ENCODE measurements around the gene NFYB. TPM values are rescaled to one million over a fixed set of nuclear protein-coding genes. Genes with fewer than 3 reads are reported as not detected.

Gene NFYB
- total RNA-seq, 1 donor from 2014 or later = 100 TPM

DNA sequence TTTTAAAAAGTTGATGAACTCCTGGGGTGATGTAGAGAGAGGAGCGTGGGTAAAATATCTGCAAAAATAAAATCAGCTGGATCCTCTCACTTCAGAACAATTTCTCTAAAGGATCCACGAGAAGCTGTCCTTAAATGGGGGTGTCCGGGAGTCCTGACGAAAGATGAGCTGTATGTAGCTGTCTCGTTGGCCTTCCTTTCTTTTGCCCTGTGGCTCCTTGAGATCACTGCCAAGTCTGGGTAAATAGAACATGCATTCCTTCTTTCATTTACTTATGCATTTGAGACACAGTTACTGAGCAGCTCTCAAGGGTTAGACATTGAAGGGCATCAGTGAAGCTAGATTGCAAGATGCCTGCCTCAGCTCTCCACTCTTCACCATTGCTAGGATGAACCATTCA, 42.4 kb upstream of the NFYB start:
- H3K9me3 ChIP-seq (ENCODE audit: low read depth) = no peaks in the 10 kb centered on the region
- no peak overlapping the region for H3K9ac ChIP-seq
- no peak overlapping the region for H3K27ac Mint-ChIP-seq
- TF ChIP-seq, protein P1, sequence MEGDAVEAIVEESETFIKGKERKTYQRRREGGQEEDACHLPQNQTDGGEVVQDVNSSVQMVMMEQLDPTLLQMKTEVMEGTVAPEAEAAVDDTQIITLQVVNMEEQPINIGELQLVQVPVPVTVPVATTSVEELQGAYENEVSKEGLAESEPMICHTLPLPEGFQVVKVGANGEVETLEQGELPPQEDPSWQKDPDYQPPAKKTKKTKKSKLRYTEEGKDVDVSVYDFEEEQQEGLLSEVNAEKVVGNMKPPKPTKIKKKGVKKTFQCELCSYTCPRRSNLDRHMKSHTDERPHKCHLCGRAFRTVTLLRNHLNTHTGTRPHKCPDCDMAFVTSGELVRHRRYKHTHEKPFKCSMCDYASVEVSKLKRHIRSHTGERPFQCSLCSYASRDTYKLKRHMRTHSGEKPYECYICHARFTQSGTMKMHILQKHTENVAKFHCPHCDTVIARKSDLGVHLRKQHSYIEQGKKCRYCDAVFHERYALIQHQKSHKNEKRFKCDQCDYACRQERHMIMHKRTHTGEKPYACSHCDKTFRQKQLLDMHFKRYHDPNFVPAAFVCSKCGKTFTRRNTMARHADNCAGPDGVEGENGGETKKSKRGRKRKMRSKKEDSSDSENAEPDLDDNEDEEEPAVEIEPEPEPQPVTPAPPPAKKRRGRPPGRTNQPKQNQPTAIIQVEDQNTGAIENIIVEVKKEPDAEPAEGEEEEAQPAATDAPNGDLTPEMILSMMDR (IDR thresholded peaks at IDR 0.05) = no peak
- TF ChIP-seq EZH2 (IDR thresholded peaks at IDR 0.05) (no peak), EZH2phosphoT487 (IDR thresholded peaks at IDR 0.05) (no peak)
- no peak overlapping the region for H2AFZ ChIP-seq (replicated peaks)
- no peak overlapping the region for H3K4me3 Mint-ChIP-seq
- H3K4me3 ChIP-seq = no peak overlapping the region
- H3K27me3 ChIP-seq = no peaks in the 10 kb centered on the region
- no peaks in the 10 kb centered on the region for H3K36me3 ChIP-seq
- no peaks in the 10 kb centered on the region for H3K79me2 ChIP-seq (ENCODE audit: low read depth)
- DNase-seq (ENCODE audit: low spot score) = no peak
- no peaks in the 10 kb centered on the region for H3K4me1 ChIP-seq
- H3K36me3 Mint-ChIP-seq = no peaks in the 10 kb centered on the region
- H3K4me2 ChIP-seq = no peak overlapping the region
- peaks cover 11% of the 10 kb centered on the region for H3K27me3 Mint-ChIP-seq (ENCODE audit: insufficient read depth, low read depth)
- H3K4me1 Mint-ChIP-seq = no peaks in the 10 kb centered on the region
- no peaks in the 10 kb centered on the region for H3F3A ChIP-seq (ENCODE audit: low read depth)
- H4K20me1 ChIP-seq (ENCODE audit: low read depth) = no peaks in the 10 kb centered on the region
- peaks cover 13% of the 10 kb centered on the region for H3K9me3 Mint-ChIP-seq
- no peak overlapping the region for H3K27ac ChIP-seq

DNA sequence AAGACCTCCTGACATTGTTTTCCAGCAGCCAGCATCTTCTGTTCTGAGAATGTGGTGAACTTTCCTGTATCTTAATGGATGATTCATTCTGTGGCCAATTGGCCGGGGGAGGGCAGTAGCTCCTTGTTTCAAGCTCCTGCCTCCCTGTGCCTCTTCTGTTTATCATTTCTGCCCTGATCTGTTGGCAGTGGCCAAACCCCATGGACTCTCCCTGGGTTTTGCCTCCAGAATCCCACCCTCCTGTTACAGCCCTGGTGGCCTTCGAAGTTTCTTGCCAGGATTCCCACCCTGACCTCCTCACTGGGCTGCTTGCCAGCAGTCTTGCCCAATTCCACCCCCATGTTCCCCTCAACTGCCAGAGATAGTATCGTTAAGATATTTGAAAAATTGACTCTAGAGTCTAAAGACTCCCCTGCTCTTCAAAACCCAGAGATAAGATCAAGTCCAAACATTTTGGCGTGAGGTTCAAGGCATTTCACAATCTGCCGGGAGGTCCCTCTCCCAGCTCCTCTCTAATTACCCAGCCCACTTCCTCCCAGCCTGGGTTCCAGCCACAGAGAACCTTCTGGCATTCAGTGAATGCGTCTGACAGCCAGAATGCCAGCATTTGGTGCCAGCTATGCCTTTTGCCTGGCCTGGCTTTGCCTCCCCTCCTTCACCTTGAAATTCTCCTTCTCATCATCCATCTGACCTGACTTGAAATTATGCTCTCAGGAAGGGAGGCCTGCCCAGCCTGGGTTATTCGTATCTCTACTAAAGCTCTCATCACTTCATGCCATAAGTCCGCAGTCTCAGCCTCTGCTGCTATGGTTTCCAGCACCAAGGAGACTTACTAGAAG, 39.9 kb upstream of the NFYB start:
- TF ChIP-seq EZH2 (IDR thresholded peaks at IDR 0.05) (no peak), EZH2phosphoT487 (IDR thresholded peaks at IDR 0.05) (no peak)
- TF ChIP-seq, protein P1 (IDR thresholded peaks at IDR 0.05) = no peak
- Histone ChIP-seq H2AFZ (replicated peaks) (no peak overlapping the region), H3K4me1 (no peaks in the 10 kb centered on the region), H3K79me2 (ENCODE audit: low read depth) (no peaks in the 10 kb centered on the region), H3F3A (ENCODE audit: low read depth) (no peaks in the 10 kb centered on the region), H3K27me3 (no peaks in the 10 kb centered on the region), H3K27ac (no peak overlapping the region), H3K9me3 (ENCODE audit: low read depth) (no peaks in the 10 kb centered on the region), H3K4me2 (no peak overlapping the region), H3K36me3 (no peaks in the 10 kb centered on the region), H4K20me1 (ENCODE audit: low read depth) (no peaks in the 10 kb centered on the region), H3K4me3 (no peak overlapping the region), H3K9ac (no peak overlapping the region)
- no peaks in the 10 kb centered on the region for H3K36me3 Mint-ChIP-seq
- H3K9me3 Mint-ChIP-seq = peaks cover 2% of the 10 kb centered on the region
- H3K4me3 Mint-ChIP-seq = no peak overlapping the region
- no peaks in the 10 kb centered on the region for H3K4me1 Mint-ChIP-seq
- H3K27ac Mint-ChIP-seq = no peak overlapping the region
- peaks cover 11% of the 10 kb centered on the region for H3K27me3 Mint-ChIP-seq (ENCODE audit: insufficient read depth, low read depth)
- no peak for DNase-seq (ENCODE audit: low spot score)

DNA sequence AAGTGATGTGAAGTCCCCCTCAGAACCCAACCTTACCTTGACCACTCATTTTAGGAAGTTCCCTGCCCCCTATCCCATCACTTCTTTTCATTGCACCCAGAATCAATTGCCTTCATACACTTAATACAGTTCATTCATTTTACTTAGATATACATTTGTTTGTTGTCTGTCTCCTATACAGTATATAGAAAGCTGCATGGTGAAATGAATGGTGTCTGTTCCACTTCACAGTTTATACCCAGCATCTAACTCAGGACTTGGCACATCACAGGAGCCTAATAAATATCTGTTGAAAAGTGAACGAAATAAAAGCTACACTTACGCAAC, 39.3 kb upstream of the NFYB start:
- H3K4me3 ChIP-seq = no peak overlapping the region
- TF ChIP-seq EZH2phosphoT487 (IDR thresholded peaks at IDR 0.05) = no peak
- no peak for TF ChIP-seq EZH2 (IDR thresholded peaks at IDR 0.05)
- TF ChIP-seq, protein P1 (IDR thresholded peaks at IDR 0.05) = no peak
- no peaks in the 10 kb centered on the region for H4K20me1 ChIP-seq (ENCODE audit: low read depth)
- H3K4me1 ChIP-seq = no peaks in the 10 kb centered on the region
- H3K27ac ChIP-seq = no peak overlapping the region
- H3K36me3 ChIP-seq = no peaks in the 10 kb centered on the region
- Mint-ChIP-seq H3K36me3 (no peaks in the 10 kb centered on the region), H3K4me1 (no peaks in the 10 kb centered on the region), H3K27ac (no peak overlapping the region), H3K27me3 (ENCODE audit: insufficient read depth, low read depth) (peaks cover 8% of the 10 kb centered on the region), H3K9me3 (no peaks in the 10 kb centered on the region), H3K4me3 (no peak overlapping the region)
- H3K79me2 ChIP-seq (ENCODE audit: low read depth) = no peaks in the 10 kb centered on the region
- no peaks in the 10 kb centered on the region for H3F3A ChIP-seq (ENCODE audit: low read depth)
- DNase-seq (ENCODE audit: low spot score) = no peak
- no peak overlapping the region for H2AFZ ChIP-seq (replicated peaks)
- H3K4me2 ChIP-seq = no peak overlapping the region
- no peak overlapping the region for H3K9ac ChIP-seq
- H3K27me3 ChIP-seq = no peaks in the 10 kb centered on the region
- no peaks in the 10 kb centered on the region for H3K9me3 ChIP-seq (ENCODE audit: low read depth)
